HK-2 (cell line): Measurements from ENCODE around the gene AVL9.
"Not testable (repeated sequence)": the region's sequence is repeated elsewhere in the genome, so short reads cannot be mapped to it uniquely, and the experiment has no call there.

Experiments used
- DNase-seq: peaks from one replicate; pipeline ENCODE4 v3.0.0-alpha.2; 2018; ENCODE audit not compliant: unreplicated experiment

The AVL9 gene

GRCh38 chr7:32637611-32638010 lies 142.3 kb downstream of the AVL9 start:
- DNase-seq: not testable (repeated sequence)
